GM12873 (cell line): Measurements from ENCODE around the gene PPM1D.
A peak's percentile ranks its signal among the peaks of the same experiment; 100 is the strongest.

Source experiments
- CTCF ChIP-seq: IDR thresholded peaks from 2 replicates; pipeline ENCODE4 v1.5.1; 2012; ENCODE audit warnings: low read depth, mild to moderate bottlenecking, moderate library complexity, low read length, control low read depth; ENCODE audit not compliant: insufficient read depth; ENCODE audit errors: missing control alignments

The PPM1D gene

GRCh38 chr17:60583008-60583407 is 17.0 kb upstream of the PPM1D start:
- no peak for TF ChIP-seq CTCF

GRCh38 chr17:60585887-60586286 is 14.1 kb upstream of the PPM1D start:
- TF ChIP-seq CTCF = no peak

- peak; percentile 37 for TF ChIP-seq CTCF
These were observed 13.6 kb upstream of the PPM1D start for GRCh38 chr17:60586288-60586974.

GRCh38 chr17:60590070-60590469 is 9.9 kb upstream of the PPM1D start:
- TF ChIP-seq CTCF = no peak

- no peak for TF ChIP-seq CTCF
These were observed 7.2 kb upstream of the PPM1D start for GRCh38 chr17:60592750-60593149.

GRCh38 chr17:60594734-60595133 is 5.3 kb upstream of the PPM1D start:
- no peak for TF ChIP-seq CTCF

- no peak for TF ChIP-seq CTCF
These were observed 2.7 kb upstream of the PPM1D start for GRCh38 chr17:60597297-60597696.
